Stomach (tissue), 9 donors: Measurements from ENCODE around the gene PSMA6. TPM values are rescaled to one million over a fixed set of nuclear protein-coding genes. Genes with fewer than 3 reads are reported as not detected.

Experiments used
- DNase-seq, 2 donors: peaks; one replicate each; pipeline versions ENCODE4 v3.0.0 to v3.0.0-alpha.2; 2013 to 2019
- H3K27ac ChIP-seq, 5 donors: fragments of 200-600 bp in 4 of 5; sonication (generic) in 4 of 5; one replicate each; pipeline ENCODE4 v1.5.1; 2013 to 2019; ENCODE audit warnings: mild to moderate bottlenecking in 1 of 5, moderate library complexity in 1 of 5
- H3K27me3 ChIP-seq, 3 donors: fragments of 200-600 bp; sonication (generic); one replicate each; pipeline ENCODE4 v1.5.1; 2017 to 2019; ENCODE audit warnings: mixed run types in 1 of 3
- H3K36me3 ChIP-seq, 4 donors: fragments of 200-600 bp; sonication (generic); 1 replicate in 3 of 4; 2 replicates in 1 of 4; pipeline ENCODE4 v1.5.1; 2016 to 2019
- H3K4me1 ChIP-seq, 4 donors: fragments of 200-600 bp; sonication (generic); one replicate each; pipeline ENCODE4 v1.5.1; 2016 to 2019
- H3K4me3 ChIP-seq, 4 donors: fragments of 200-600 bp; sonication (generic) in 3 of 4; one replicate each; pipeline ENCODE4 v1.5.1; 2016 to 2019; ENCODE audit warnings: mild to moderate bottlenecking in 1 of 4
- H3K9me3 ChIP-seq, 4 donors: fragments of 200-600 bp; sonication (generic); one replicate each; pipeline ENCODE4 v1.5.1; 2016 to 2019
- CTCF ChIP-seq, 7 experiments: fragments of 450-650 bp in 4 of 7; fragments of 200-600 bp in 3 of 7; sonication (generic) in 3 of 7; IDR thresholded peaks; one replicate each; pipeline ENCODE4 v1.5.1; 2016 to 2019; ENCODE audit warnings: antibody characterized with exemption in 7 of 7, control low read depth in 2 of 7, mild to moderate bottlenecking in 1 of 7
- EP300 ChIP-seq: sonication (generic); formaldehyde crosslinking; IDR thresholded peaks from one replicate; pipeline ENCODE4 v1.6.1; 2017; ENCODE audit warnings: antibody characterized with exemption
- POLR2A ChIP-seq, 4 donors: fragments of 450-650 bp; IDR thresholded peaks; one replicate each; pipeline ENCODE4 v1.6.1; 2016; ENCODE audit warnings: antibody characterized with exemption in 4 of 4, control low read depth in 2 of 4, mild to moderate bottlenecking in 1 of 4, moderate library complexity in 1 of 4
- POLR2AphosphoS5 ChIP-seq, 3 donors: sonication (generic); formaldehyde crosslinking; IDR thresholded peaks; one replicate each; pipeline ENCODE4 v1.6.1; 2016; ENCODE audit warnings: antibody characterized with exemption in 3 of 3
- WGBS, 5 donors: extraction: QIAGEN DNeasy Blood & Tissue Kit in 3 of 5; methylation state at CpG; one replicate each; pipeline versions ENCODE4 v1.1.5 to v1.1.7; 2013 to 2018; 5-methylcytosine and 5-hydroxymethylcytosine counted together
- intact Hi-C: fragments of 100-400 bp; cut with DNase I; formaldehyde crosslinking; loops from one replicate; pipeline ENCODE4 v1.15.1; 2023; ENCODE audit warnings: low total_unique reads
- polyA plus RNA-seq, 3 donors: library from polyadenylated mRNA; stranded (reverse); fragments of 200-250 nt; gene quantifications; one replicate each; pipeline ENCODE4 v1.2.3, GENCODE V29; 2013
- total RNA-seq, 5 donors: library from RNA; depleted of rRNA; stranded (reverse); fragments of >200 nt; gene quantifications; one replicate each; pipeline versions ENCODE4 v1.1.0 to v1.2.3, GENCODE V29; 2014 to 2016
- donor health status: healthy with polysubstance abuse.
- donor health status: Bipolar disorder and iron deficiency.
- donor health status: healthy.

The PSMA6 gene
- total and polyA plus RNA-seq, 8 donors: 10.7 to 202 (median 159) TPM

GRCh38 chr14:35339761-35340406, 47.7 kb downstream of the PSMA6 start:
- peaks cover 62 to 92% (median 84%) of the 10 kb centered on the region in 4 donors for H3K4me1 ChIP-seq
- H3K27me3 ChIP-seq: no peaks in the 10 kb centered on the region
- intact Hi-C loops: loop anchor here (10.0 kb wide), 1 partner anchor 65 kb away; the partner anchor contains the start of gene NFKBIA
- TF ChIP-seq POLR2A (IDR thresholded peaks at IDR 0.05) (no peak), EP300 (no peak), CTCF (IDR thresholded peaks at IDR 0.05) (no peak), POLR2AphosphoS5 (IDR thresholded peaks at IDR 0.05) (no peak)
- peak overlapping the region; percentile 12 to 96 (median 93) for H3K27ac ChIP-seq
- H3K36me3 ChIP-seq: no peaks in the 10 kb centered on the region
- H3K4me3 ChIP-seq: no peak overlapping the region
- 58 to 77% (median 70%) methylated on average over 10 to 12 of the region's 12 CpGs for WGBS, 5 donors
- no peaks in the 10 kb centered on the region for H3K9me3 ChIP-seq
- DNase-seq: no peak

GRCh38 chr14:35340616-35341453, 48.7 kb downstream of the PSMA6 start:
- H3K27ac ChIP-seq: peak overlapping the region; percentile 88 to 96 (median 93)
- peak overlapping the region in 1 of 4 donors; percentile 3 for H3K4me3 ChIP-seq
- H3K27me3 ChIP-seq: no peaks in the 10 kb centered on the region
- H3K4me1 ChIP-seq: peaks cover 53 to 82% (median 74%) of the 10 kb centered on the region in 4 donors
- H3K36me3 ChIP-seq: no peaks in the 10 kb centered on the region
- no peaks in the 10 kb centered on the region for H3K9me3 ChIP-seq
- 71 to 80% (median 75%) methylated on average over 14 of the region's 14 CpGs for WGBS, 5 donors
- TF ChIP-seq CTCF (IDR thresholded peaks at IDR 0.05): no peak
- no peak for TF ChIP-seq EP300
- no peak for TF ChIP-seq POLR2AphosphoS5 (IDR thresholded peaks at IDR 0.05)
- TF ChIP-seq POLR2A (IDR thresholded peaks at IDR 0.05): no peak
- no peak for DNase-seq
- intact Hi-C loops: no loop called here

GRCh38 chr14:35341454-35341750, 49.2 kb downstream of the PSMA6 start:
- Histone ChIP-seq H3K9me3 (no peaks in the 10 kb centered on the region), H3K27ac (peak overlapping the region; percentile 88 to 96 (median 93)), H3K36me3 (no peaks in the 10 kb centered on the region), H3K4me3 (peak overlapping the region in 2 of 4 donors; percentile 17 to 31), H3K27me3 (no peaks in the 10 kb centered on the region), H3K4me1 (peaks cover 47 to 76% (median 68%) of the 10 kb centered on the region in 4 donors)
- 0 to 16% (median 10%) methylated on average over 2 to 4 of the region's 4 CpGs for WGBS, 5 donors
- TF ChIP-seq EP300 (no peak), POLR2A (IDR thresholded peaks at IDR 0.05) (no peak), CTCF (IDR thresholded peaks at IDR 0.05) (no peak), POLR2AphosphoS5 (IDR thresholded peaks at IDR 0.05) (no peak)
- no peak for DNase-seq
- intact Hi-C loops: no loop called here

GRCh38 chr14:35341751-35342488, 49.7 kb downstream of the PSMA6 start:
- H3K4me3 ChIP-seq: peak overlapping the region; percentile 17 to 31 (median 30)
- intact Hi-C loops: no loop called here

More at GRCh38 chr14:35341751-35342488, 49.7 kb downstream of the PSMA6 start:
- Histone ChIP-seq H3K4me1 (peaks cover 42 to 71% (median 64%) of the 10 kb centered on the region in 4 donors), H3K36me3 (no peaks in the 10 kb centered on the region), H3K27me3 (no peaks in the 10 kb centered on the region), H3K9me3 (no peaks in the 10 kb centered on the region), H3K27ac (peak overlapping the region; percentile 88 to 96 (median 93))
- TF ChIP-seq POLR2AphosphoS5 (IDR thresholded peaks at IDR 0.05) (peak; percentile 89 to 96 (median 95)), POLR2A (IDR thresholded peaks at IDR 0.05) (no peak), EP300 (peak; percentile 32)
- WGBS, 5 donors: 15 to 27% (median 17%) methylated on average over 20 to 25 of the region's 25 CpGs
- peak; percentile 97 to 99 for DNase-seq
